Measurements from ENCODE around the gene SF3A2. TPM values are rescaled to one million over a fixed set of nuclear protein-coding genes. Genes with fewer than 3 reads are reported as not detected.

Gene SF3A2
- total and polyA plus RNA-seq, 2 donors (not counting 1 experiment from before 2014, with no cell fraction given), result 98.2 to 140 TPM

- DNase-seq (no peak), ATAC-seq (ENCODE audit: low read depth) (no peak)
- TF ChIP-seq CTCF (IDR thresholded peaks at IDR 0.05), result no peak
- no peak for TF ChIP-seq EZH2 (IDR thresholded peaks at IDR 0.05; ENCODE audit: borderline replicate concordance, insufficient read depth, low read depth, low read length, poor library complexity, severe bottlenecking)
- no peak overlapping the region for H3K4me3 Mint-ChIP-seq
- no peak overlapping the region for H3K27ac ChIP-seq (ENCODE audit: low read length in 2 of 2)
- H3K9me3 ChIP-seq (ENCODE audit: control extremely low read depth in 1 of 3, control insufficient read depth in 2 of 3, insufficient read depth in 1 of 3, low read length in 2 of 3), result peaks cover 0 to 12% (median 0%) of the 10 kb centered on the region in 3 donors
- ChIA-PET POLR2A (interaction anchor here (0.6 to 0.7 kb wide), 2 partner anchors 8 to 122 kb away, joined by 3 to 7 read pairs; no protein-coding TSS in a partner anchor), CTCF (interaction anchor here (0.6 kb wide), 1 partner anchor 14 kb away, joined by 3 read pairs; no protein-coding TSS in a partner anchor)
- H4K20me1 ChIP-seq (ENCODE audit: control insufficient read depth, insufficient read depth, low read length, poor library complexity, severe bottlenecking), result peaks cover 88% of the 10 kb centered on the region
- intact Hi-C loops (cut with micrococcal nuclease), result no loop called here
- peaks cover 20% of the 10 kb centered on the region for H3K4me1 Mint-ChIP-seq
- H3K79me2 ChIP-seq (ENCODE audit: control insufficient read depth, insufficient read depth, low read length), result peaks cover 95% of the 10 kb centered on the region
- no peak overlapping the region for H2AFZ ChIP-seq (ENCODE audit: insufficient read depth, low read depth, low read length, poor library complexity, severe bottlenecking)
- no peaks in the 10 kb centered on the region for H3K9me3 Mint-ChIP-seq (ENCODE audit: insufficient read depth)
- H3K4me2 ChIP-seq (replicated peaks; ENCODE audit: low read depth, low read length, poor library complexity, severe bottlenecking), result no peak overlapping the region
- H3K27me3 Mint-ChIP-seq, result no peaks in the 10 kb centered on the region
- no peak overlapping the region for H3K9ac ChIP-seq (ENCODE audit: low read length)
- H3K4me1 ChIP-seq (ENCODE audit: control insufficient read depth in 2 of 2, insufficient read depth in 2 of 2, low read length in 2 of 2), result peaks cover 17 to 25% of the 10 kb centered on the region in 2 donors
- H3K27me3 ChIP-seq (replicated peaks in 1 of 4; ENCODE audit: control extremely low read depth in 1 of 4, control insufficient read depth in 3 of 4, insufficient read depth in 4 of 4, low read length in 3 of 4), result no peaks in the 10 kb centered on the region
- no peak overlapping the region for H3K4me3 ChIP-seq (ENCODE audit: control extremely low read depth in 1 of 5, extremely low read depth in 1 of 5, insufficient read depth in 1 of 5, low read depth in 2 of 5, low read length in 4 of 5)
- H3K27ac Mint-ChIP-seq, result no peak overlapping the region
- peaks cover 0 to 73% of the 10 kb centered on the region in 2 experiments for H3K36me3 ChIP-seq (replicated peaks in 1 of 2; ENCODE audit: control extremely low read depth in 1 of 2, control insufficient read depth in 1 of 2, extremely low read depth in 1 of 2, insufficient read depth in 2 of 2, low read length in 1 of 2)
- WGBS (ENCODE audit: insufficient coverage), result 96% methylated on average over 31 of the region's 32 CpGs
These were observed 44.9 kb upstream of the SF3A2 start for GRCh38 chr19:2191456-2192310.

GRCh38 chr19:2192862-2193261 is 43.8 kb upstream of the SF3A2 start:
- Histone ChIP-seq H3K36me3 (replicated peaks in 1 of 2; ENCODE audit: control extremely low read depth in 1 of 2, control insufficient read depth in 1 of 2, extremely low read depth in 1 of 2, insufficient read depth in 2 of 2, low read length in 1 of 2) (peaks cover 0 to 66% of the 10 kb centered on the region in 2 experiments), H3K27me3 (replicated peaks in 1 of 4; ENCODE audit: control extremely low read depth in 1 of 4, control insufficient read depth in 3 of 4, insufficient read depth in 4 of 4, low read length in 3 of 4) (no peaks in the 10 kb centered on the region), H2AFZ (ENCODE audit: insufficient read depth, low read depth, low read length, poor library complexity, severe bottlenecking) (no peak overlapping the region), H3K4me2 (replicated peaks; ENCODE audit: low read depth, low read length, poor library complexity, severe bottlenecking) (no peak overlapping the region), H3K27ac (ENCODE audit: low read length in 2 of 2) (no peak overlapping the region), H3K79me2 (ENCODE audit: control insufficient read depth, insufficient read depth, low read length) (peaks cover 97% of the 10 kb centered on the region), H3K4me3 (ENCODE audit: control extremely low read depth in 1 of 5, extremely low read depth in 1 of 5, insufficient read depth in 1 of 5, low read depth in 2 of 5, low read length in 4 of 5) (no peak overlapping the region), H3K9ac (ENCODE audit: low read length) (no peak overlapping the region), H3K9me3 (ENCODE audit: control extremely low read depth in 1 of 3, control insufficient read depth in 2 of 3, insufficient read depth in 1 of 3, low read length in 2 of 3) (peaks cover 0 to 2% (median 0%) of the 10 kb centered on the region in 3 donors), H4K20me1 (ENCODE audit: control insufficient read depth, insufficient read depth, low read length, poor library complexity, severe bottlenecking) (peaks cover 88% of the 10 kb centered on the region), H3K4me1 (ENCODE audit: control insufficient read depth in 2 of 2, insufficient read depth in 2 of 2, low read length in 2 of 2) (peaks cover 10 to 13% of the 10 kb centered on the region in 2 donors)
- Mint-ChIP-seq H3K4me3 (no peak overlapping the region), H3K9me3 (ENCODE audit: insufficient read depth) (no peaks in the 10 kb centered on the region), H3K27ac (no peak overlapping the region), H3K4me1 (peaks cover 11% of the 10 kb centered on the region), H3K27me3 (no peaks in the 10 kb centered on the region)
- ATAC-seq (ENCODE audit: low read depth) (no peak), DNase-seq (no peak)
- no peak for TF ChIP-seq EZH2 (IDR thresholded peaks at IDR 0.05; ENCODE audit: borderline replicate concordance, insufficient read depth, low read depth, low read length, poor library complexity, severe bottlenecking)
- no peak for TF ChIP-seq CTCF (IDR thresholded peaks at IDR 0.05)
- intact Hi-C loops (cut with micrococcal nuclease), result no loop called here
- ChIA-PET CTCF (no interaction called here), POLR2A (no interaction called here)
- 99% methylated on average over 10 of the region's 17 CpGs for WGBS (ENCODE audit: insufficient coverage)
